HG03521 (cell line): ENCODE data around the gene STX19.
"Not testable (repeated sequence)": the region's sequence is repeated elsewhere in the genome, so short reads cannot be mapped to it uniquely, and the experiment has no call there.

Experiments used
- ATAC-seq: cut with Tn5 transposase; IDR thresholded peaks from one replicate; pipeline ENCODE4 v1.9.1; 2021; ENCODE audit warnings: mild to moderate bottlenecking, moderate library complexity; ENCODE audit not compliant: unreplicated experiment

STX19 gene

GRCh38 chr3:94028093-94028837 is at the start of gene STX19:
STX19 (minus strand) TSS chr3:94028597; CDS start chr3:94015269, 13,328 bp downstream.
- ATAC-seq: no peak

DNA sequence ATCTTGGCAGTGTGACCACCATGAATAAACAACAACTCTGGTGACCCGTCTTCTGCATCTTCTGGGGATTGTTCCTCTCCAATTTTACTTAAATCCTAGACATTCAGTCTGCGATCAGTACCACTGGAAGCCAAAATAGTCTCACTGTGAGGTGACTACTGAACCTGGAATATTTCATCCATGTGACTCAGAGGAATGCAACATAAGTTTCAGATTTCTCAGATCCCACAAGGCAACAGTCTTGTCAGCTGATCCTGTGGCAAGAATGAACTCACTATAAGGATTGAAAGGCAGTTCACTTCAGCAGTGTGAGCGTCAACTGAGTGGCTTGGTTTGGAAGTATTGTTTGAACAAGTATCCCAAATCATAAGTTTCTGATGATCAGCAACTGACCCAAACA is 47.7 kb upstream of the STX19 start:
- ATAC-seq: no peak

DNA sequence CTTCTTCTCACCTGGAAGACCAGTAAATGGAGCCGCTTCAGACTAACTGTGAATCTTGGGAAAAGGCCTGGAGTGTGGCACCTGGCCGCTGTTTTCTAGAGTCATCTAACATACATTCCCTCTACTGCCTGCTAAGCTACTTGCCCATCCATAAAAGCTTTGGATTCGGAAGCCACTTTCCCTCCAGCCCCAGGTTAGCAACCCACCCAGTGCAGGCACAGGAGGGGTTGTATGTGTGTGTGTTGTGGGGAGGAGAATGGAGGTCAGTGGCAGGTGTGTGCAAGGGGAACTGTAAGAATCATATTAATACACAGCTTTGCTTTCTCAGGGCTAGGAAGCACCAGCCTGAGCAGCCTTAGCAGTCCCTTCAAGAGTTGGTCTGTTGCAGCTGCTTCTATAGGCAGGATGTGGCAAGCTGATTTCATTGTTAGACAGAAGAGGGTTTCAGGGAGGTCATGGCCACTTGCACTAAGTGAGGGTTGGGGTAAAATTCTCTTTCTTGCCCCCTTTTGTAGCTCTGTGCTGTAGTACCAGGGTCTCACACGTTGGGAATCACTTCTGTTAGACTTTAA is 43.4 kb upstream of the STX19 start:
- peak; percentile 76 for ATAC-seq

DNA sequence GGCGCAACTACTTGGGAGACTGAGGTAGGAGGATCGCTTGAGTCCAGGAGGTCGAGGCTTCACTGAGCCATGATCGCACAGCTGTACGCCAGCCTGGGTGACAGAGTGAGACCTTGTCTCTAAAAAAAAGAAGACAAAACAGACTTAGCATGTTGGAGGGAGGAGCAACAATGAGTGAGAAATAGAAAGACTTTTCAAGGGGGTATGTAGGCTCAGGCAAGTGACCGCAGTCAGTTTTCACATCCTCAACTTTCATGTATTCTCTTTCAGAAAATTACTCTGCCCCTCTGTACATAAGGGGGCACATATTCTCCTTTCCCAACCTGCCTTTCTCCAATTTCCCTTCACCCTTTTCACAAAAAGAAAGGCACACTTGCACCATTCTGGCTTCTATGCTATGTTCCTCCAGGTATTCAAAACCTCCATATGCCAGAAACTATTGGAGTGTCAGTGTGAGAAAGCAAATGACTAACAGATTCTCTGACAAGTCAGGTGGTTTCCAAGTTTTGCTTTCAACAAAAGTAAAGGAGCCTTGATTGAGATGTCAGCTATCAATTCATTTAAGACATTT is 42.0 kb upstream of the STX19 start:
- peak; percentile 75 for ATAC-seq

GRCh38 chr3:94069194-94069813 is 40.9 kb upstream of the STX19 start:
- ATAC-seq: no peak

- ATAC-seq: no peak
Observed at GRCh38 chr3:94066506-94067500, 38.4 kb upstream of the STX19 start.

- no peak for ATAC-seq
Observed at GRCh38 chr3:94065819-94066480, 37.6 kb upstream of the STX19 start.

DNA sequence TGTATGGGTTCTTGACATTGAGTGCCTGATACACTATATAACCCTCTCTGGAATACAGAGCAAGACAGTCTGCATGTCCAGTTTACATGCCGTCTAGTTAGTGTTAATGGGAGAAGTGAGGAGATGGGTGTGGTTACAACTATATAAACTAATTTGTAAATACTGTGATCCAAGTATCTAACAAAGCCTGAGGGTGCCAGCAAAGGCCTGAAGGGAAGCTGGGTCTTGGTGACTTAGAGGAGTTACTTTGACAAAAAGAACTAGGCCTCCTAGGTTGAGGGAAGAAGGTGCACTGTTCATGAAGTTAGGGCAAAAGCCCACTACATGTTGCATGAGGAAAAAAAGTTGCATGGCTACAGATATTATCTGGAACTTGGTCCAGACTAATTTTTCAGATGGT is 36.7 kb upstream of the STX19 start:
- ATAC-seq: no peak

GRCh38 chr3:94064243-94064860 is 36.0 kb upstream of the STX19 start:
- ATAC-seq: no peak

DNA sequence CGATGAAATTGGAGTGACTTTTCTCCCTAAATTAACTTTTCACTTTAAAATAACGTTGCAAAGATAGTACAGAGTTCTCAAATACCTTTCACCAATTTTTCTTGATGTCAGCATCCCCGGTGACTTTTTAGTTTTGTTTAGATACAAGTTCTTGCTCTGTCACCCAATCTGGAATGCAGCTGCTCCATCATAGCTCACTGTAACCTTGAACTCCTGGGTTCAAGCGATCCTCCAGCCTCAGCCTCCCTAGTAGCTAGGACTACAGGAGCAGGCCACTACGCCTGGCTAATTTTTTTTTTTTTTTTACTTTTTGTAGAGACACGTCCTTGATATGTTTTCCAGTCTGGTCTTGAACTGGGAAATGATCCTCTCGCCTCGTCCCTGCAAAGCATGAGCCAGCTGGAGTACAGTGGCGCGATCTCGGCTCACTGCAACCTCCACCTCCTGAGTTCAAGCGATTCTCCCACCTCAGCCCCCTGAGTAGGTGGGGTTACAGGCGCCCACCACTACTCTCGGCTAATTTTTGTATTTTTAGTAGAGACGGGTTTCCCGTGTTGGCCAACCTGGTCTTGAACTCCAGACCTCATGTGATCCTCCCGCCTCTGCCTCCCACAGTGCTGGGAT is 35.2 kb upstream of the STX19 start:
- no peak for ATAC-seq

DNA sequence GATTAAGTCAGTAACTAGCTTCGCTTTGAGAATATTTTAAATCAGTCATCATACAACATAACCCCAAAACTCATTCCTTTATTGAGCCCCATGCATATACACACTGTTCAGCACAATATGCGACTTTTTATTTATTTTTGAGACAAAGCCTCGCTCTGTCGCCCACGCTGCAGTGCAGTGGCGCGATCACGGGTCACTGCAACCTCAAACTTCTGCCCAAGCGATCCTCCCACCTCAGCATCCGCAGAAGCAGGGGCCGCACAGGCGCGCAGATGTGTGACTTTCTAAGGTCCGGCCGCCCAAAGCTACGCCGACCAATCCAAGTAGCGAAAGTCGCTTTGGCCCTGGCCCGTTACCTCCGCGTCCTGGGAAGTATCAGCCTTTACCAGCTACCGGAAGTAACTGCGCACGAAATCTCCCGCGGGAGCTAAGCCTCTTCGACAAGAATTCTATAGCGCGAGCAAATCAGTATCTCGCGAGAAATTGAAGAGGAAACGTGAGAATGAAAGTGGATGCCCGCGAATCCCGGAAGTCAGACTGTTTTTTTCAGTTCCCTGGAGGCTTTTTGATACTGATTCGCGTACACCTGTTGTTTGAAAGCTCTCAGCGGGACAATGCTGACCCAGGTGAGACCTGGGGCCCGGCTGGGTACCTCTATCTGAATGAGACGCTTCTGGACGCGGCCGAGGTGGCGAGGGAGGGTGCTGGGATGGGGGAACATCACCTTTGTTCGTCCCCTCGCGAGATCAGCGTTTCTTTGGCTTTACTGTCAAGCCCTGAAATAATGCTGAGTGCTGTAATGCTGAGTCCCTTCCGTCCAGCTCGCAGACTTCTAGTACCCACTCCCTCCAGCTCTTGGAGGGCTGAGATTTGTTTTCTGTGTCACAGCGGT is 34.4 kb upstream of the STX19 start, which contains the start of the genes DHFR2 and NSUN3:
TSS of gene DHFR2 (minus strand) at position 404 of the 892 bp plus-strand sequence. CDS start 1,405 bp downstream, outside the sequence.
TSS of gene NSUN3 (plus strand) at position 549 of the 892 bp plus-strand sequence. CDS start at position 615, 66 bp downstream.
- ATAC-seq: peak; percentile 87

DNA sequence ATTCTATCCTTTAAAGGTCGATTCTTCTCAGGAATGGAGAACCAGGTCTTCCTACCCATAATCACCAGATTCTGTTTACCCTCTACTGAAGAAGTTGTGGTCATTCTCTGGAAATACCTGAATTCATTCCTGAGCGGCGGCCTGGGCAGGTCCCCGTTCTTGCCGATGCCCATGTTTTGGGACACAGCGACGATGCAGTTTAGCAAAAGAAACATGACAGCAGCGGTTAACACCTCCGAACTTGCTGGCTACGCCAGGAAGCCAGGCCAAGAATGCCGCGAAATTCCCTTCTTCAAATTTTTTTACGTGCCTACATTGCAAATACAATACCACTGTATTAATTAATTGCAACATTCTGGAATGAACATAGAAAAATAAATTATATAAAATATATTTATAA is 32.9 kb upstream of the STX19 start:
- ATAC-seq: no peak

DNA sequence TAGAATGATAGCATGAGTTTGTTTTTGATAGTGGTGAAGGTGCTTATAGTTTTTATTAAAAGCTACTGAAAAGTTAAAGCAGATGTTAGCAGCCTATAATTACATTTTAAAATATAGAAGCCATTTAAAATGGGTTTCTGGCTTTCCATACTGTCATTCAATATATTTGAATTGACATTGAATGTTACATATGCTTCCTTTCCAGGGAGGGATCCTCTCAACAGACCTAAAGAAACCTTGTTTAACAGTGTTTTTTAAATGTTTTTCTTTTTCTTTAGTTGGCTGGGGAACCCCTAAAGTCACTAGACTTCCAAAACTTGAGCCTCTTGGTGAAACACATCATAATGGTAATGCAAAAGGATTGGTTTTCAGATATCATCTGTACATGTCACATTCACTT is 22.1 kb upstream of the STX19 start:
- ATAC-seq: no peak

- ATAC-seq: no peak
Observed at GRCh38 chr3:94049267-94049666, 20.9 kb upstream of the STX19 start.

- no peak for ATAC-seq
Observed at GRCh38 chr3:94046533-94046932, 18.1 kb upstream of the STX19 start.

DNA sequence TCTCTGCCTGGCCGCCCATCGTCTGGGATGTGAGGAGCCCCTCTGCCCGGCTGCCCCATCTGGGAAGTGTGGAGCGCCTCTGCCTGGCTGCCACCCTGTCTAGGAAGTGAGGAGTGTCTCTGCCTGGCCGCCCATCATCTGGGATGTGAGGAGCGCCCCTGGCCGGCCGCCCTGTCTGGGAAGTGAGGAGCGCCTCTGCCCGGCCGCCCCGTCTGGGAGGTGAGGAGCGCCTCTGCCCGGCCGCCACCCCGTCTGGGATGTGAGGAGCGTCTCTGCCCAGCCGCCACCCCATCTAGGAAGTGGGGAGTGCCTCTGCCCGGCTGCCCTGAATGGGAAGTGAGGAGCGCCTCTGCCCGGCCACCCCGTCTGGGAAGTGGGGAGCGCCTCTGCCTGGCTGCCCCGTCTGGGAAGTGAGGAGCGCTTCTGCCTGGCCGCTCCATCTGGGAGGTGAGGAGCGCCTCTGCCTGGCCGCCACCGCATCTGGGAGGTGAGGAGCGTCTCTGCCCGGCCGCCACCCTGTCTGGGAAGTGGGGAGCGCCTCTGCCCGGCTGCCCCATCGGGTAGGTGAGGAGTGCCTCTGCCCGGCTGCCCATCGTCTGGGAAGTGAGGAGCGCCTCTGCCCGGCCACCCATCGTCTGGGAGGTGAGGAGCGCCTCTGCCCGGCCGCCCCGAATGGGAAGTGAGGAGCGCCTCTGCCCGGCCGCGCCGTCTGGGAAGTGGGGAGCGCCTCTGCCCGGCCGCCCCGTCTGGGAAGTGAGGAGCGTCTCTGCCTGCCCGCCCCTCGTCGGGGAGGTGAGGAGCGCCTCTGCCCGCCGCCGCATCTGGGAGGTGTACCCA is 15.9 kb upstream of the STX19 start:
- ATAC-seq: not testable (repeated sequence)

- ATAC-seq: no peak
Observed at GRCh38 chr3:94043285-94043684, 14.9 kb upstream of the STX19 start.
